SK-N-SH (cell line): ENCODE measurements around the gene CNTNAP5. TPM values are rescaled to one million over a fixed set of nuclear protein-coding genes. Genes with fewer than 3 reads are reported as not detected.

Source experiments
- CTCF ChIA-PET: fragments of 300-600, 350-600 bp; formaldehyde crosslinking; extraction: SDS; loops from one replicate; lab custom pipeline; 2021; lab: Yijun Ruan, JAX
- POLR2A ChIA-PET: fragments of 350-600 bp; sonication (Branson Sonifier 250); formaldehyde crosslinking; extraction: SDS; loops from one replicate; lab custom pipeline; 2020; ENCODE audit warnings: antibody characterized with exemption, inconsistent platforms; lab: Yijun Ruan, JAX
- DNase-seq: peaks from one replicate; pipeline ENCODE4 v3.0.0; 2012
- H2AFZ ChIP-seq: fragments of 200-600 bp; sonication (generic); 2 replicates; pipeline ENCODE4 v1.8.1; 2016; ENCODE audit warnings: antibody characterized with exemption, mild to moderate bottlenecking, low read depth
- H3F3A ChIP-seq: fragments of 200-600 bp; sonication (generic); replicated peaks from 2 replicates; pipeline ENCODE3; 2016; ENCODE audit warnings: antibody characterized with exemption, mild to moderate bottlenecking; ENCODE audit not compliant: insufficient read depth
- H3K27ac ChIP-seq, 2 experiments: fragments of 200-500 bp in 1 of 2; fragments of 200-600 bp in 1 of 2; sonication (Bioruptor generic) in 1 of 2; sonication (generic), shearing (Covaris generic) in 1 of 2; 2 replicates each; pipeline versions ENCODE4 v1.5.1 to v1.6.1; 2014 to 2016; ENCODE audit warnings: low read depth in 2 of 2, inconsistent platforms in 1 of 2, low read length in 1 of 2, mild to moderate bottlenecking in 1 of 2, mixed read lengths in 1 of 2
- H3K27me3 ChIP-seq: fragments of 200-600 bp; sonication (generic), shearing (Covaris generic); 2 replicates; pipeline ENCODE4 v1.6.1; 2016; ENCODE audit warnings: mixed run types; ENCODE audit not compliant: insufficient read depth
- H3K36me3 ChIP-seq, 2 experiments: fragments of 200-500 bp in 1 of 2; fragments of 200-600 bp in 1 of 2; sonication (Bioruptor generic) in 1 of 2; sonication (generic) in 1 of 2; replicated peaks in 1 of 2; 2 replicates each; pipeline versions ENCODE3 to v1.5.1; 2014 to 2016; ENCODE audit warnings: low read length in 1 of 2, mild to moderate bottlenecking in 1 of 2; ENCODE audit not compliant: insufficient read depth in 2 of 2, control insufficient read depth in 1 of 2
- H3K4me1 ChIP-seq, 2 experiments: fragments of 200-500 bp in 1 of 2; fragments of 200-600 bp in 1 of 2; sonication (Bioruptor generic) in 1 of 2; sonication (generic), shearing (Covaris generic) in 1 of 2; 2 replicates each; pipeline versions ENCODE4 v1.5.1 to v1.6.1; 2014 to 2016; ENCODE audit warnings: low read depth in 1 of 2, low read length in 1 of 2, mixed run types in 1 of 2; ENCODE audit not compliant: insufficient read depth in 2 of 2, control insufficient read depth in 1 of 2
- H3K4me2 ChIP-seq: fragments of 200-600 bp; sonication (generic), shearing (Covaris generic); 2 replicates; pipeline ENCODE4 v1.6.1; 2017; ENCODE audit warnings: mixed run types
- H3K4me3 ChIP-seq, 2 experiments: fragments of 200-500 bp in 1 of 2; fragments of 200-600 bp in 1 of 2; sonication (Bioruptor generic) in 1 of 2; sonication (generic), shearing (Covaris generic) in 1 of 2; 2 replicates each; pipeline versions ENCODE4 v1.5.1 to v1.8.1; 2014 to 2016; ENCODE audit warnings: low read depth in 2 of 2, inconsistent platforms in 1 of 2, low read length in 1 of 2, mild to moderate bottlenecking in 1 of 2, mixed read lengths in 1 of 2, moderate library complexity in 1 of 2
- H3K79me2 ChIP-seq: fragments of 200-600 bp; sonication (generic); 2 replicates; pipeline ENCODE4 v1.8.1; 2017; ENCODE audit warnings: mild to moderate bottlenecking; ENCODE audit not compliant: insufficient read depth
- H3K9ac ChIP-seq: fragments of 200-600 bp; sonication (generic); 2 replicates; pipeline ENCODE4 v1.6.1; 2017; ENCODE audit warnings: mixed run types
- H3K9me2 ChIP-seq: fragments of 200-600 bp; sonication (generic); 2 replicates; pipeline ENCODE4 v1.6.1; 2017; ENCODE audit warnings: mixed run types
- H3K9me3 ChIP-seq: fragments of 200-600 bp; sonication (generic); 2 replicates; pipeline ENCODE4 v1.6.1; 2017; ENCODE audit warnings: mixed run types, mild to moderate bottlenecking, moderate library complexity
- H4K20me1 ChIP-seq: fragments of 200-600 bp; sonication (generic); 2 replicates; pipeline ENCODE4 v1.6.1; 2017; ENCODE audit warnings: mild to moderate bottlenecking, mixed run types; ENCODE audit not compliant: insufficient read depth
- CHD2 ChIP-seq: fragments of 150-350 bp; IDR thresholded peaks from 2 replicates; pipeline ENCODE4 v1.6.1; 2018; ENCODE audit warnings: low read length; ENCODE audit not compliant: partially characterized antibody
- CTCF ChIP-seq: fragments of 200-600 bp; sonication (generic); IDR thresholded peaks from 2 replicates; pipeline ENCODE4 v1.6.1; 2017; ENCODE audit warnings: antibody characterized with exemption, mild to moderate bottlenecking, moderate library complexity
- ELF1 ChIP-seq: IDR thresholded peaks from 2 replicates; pipeline ENCODE4 v1.4.0; 2012
- FOSL2 ChIP-seq: IDR thresholded peaks from 2 replicates; pipeline ENCODE4 v1.4.0; 2012; ENCODE audit warnings: low read depth, mild to moderate bottlenecking, moderate library complexity, borderline replicate concordance
- IRF3 ChIP-seq: fragments of 150-350 bp; IDR thresholded peaks from 2 replicates; pipeline ENCODE4 v1.6.1; 2016; ENCODE audit warnings: mild to moderate bottlenecking, low read depth, low read length
- JUND ChIP-seq: IDR thresholded peaks from 2 replicates; pipeline ENCODE4 v1.4.0; 2012
- RCOR1 ChIP-seq: fragments of 150-350 bp; IDR thresholded peaks from 2 replicates; pipeline ENCODE4 v1.6.1; 2017; ENCODE audit warnings: antibody characterized with exemption, low read length
- RXRA ChIP-seq: IDR thresholded peaks from 2 replicates; pipeline ENCODE4 v1.4.0; 2012; ENCODE audit warnings: low read depth, mild to moderate bottlenecking, borderline replicate concordance
- SMC3 ChIP-seq: IDR thresholded peaks from 2 replicates; pipeline ENCODE4 v1.6.1; 2012; ENCODE audit warnings: low read depth, low read length, improper control_type of control experiment
- TAF1 ChIP-seq: IDR thresholded peaks from 2 replicates; pipeline ENCODE4 v1.6.1; 2012; ENCODE audit warnings: low read depth, mild to moderate bottlenecking, low read length, moderate library complexity, borderline replicate concordance
- TEAD4 ChIP-seq: IDR thresholded peaks from 2 replicates; pipeline ENCODE4 v1.4.0; 2012; ENCODE audit warnings: mild to moderate bottlenecking, borderline replicate concordance; ENCODE audit not compliant: insufficient read depth
- USF1 ChIP-seq: IDR thresholded peaks from 2 replicates; pipeline ENCODE4 v1.4.0; 2012; ENCODE audit warnings: low read depth, borderline replicate concordance
- ZBTB33 ChIP-seq: IDR thresholded peaks from 2 replicates; pipeline ENCODE4 v1.4.0; 2012; ENCODE audit warnings: low read depth, borderline replicate concordance
- WGBS: methylation state at CpG from one replicate; pipeline ENCODE4 v1.1.6; 2017; ENCODE audit warnings: low lambda C conversion rate; 5-methylcytosine and 5-hydroxymethylcytosine counted together
- polyA plus RNA-seq, 3 experiments: library from polyadenylated mRNA; depleted of rRNA; stranded (reverse); fragments of >200 nt; gene quantifications; 2 replicates each; pipeline ENCODE4 v1.2.3, GENCODE V29; 2012
- TF ChIP-seq, protein P1 (sequence below): IDR thresholded peaks from 2 replicates; pipeline ENCODE4 v1.4.0; 2012; ENCODE audit warnings: low read depth

The CNTNAP5 gene
- polyA plus RNA-seq, 1 of the 3 experiments (the other 2 are of a cell fraction), result 0.08 TPM

GRCh38 chr2:124250433-124250832, 225.3 kb downstream of the CNTNAP5 start:
- no peak overlapping the region for H2AFZ ChIP-seq
- H3K4me3 ChIP-seq, result no peak overlapping the region
- H3K27ac ChIP-seq, result no peak overlapping the region
- ChIA-PET POLR2A (no interaction called here), CTCF (no interaction called here)
- DNase-seq, result no peak
- no peaks in the 10 kb centered on the region for H3K27me3 ChIP-seq
- no peaks in the 10 kb centered on the region for H3F3A ChIP-seq
- H3K9me3 ChIP-seq, result no peaks in the 10 kb centered on the region
- H4K20me1 ChIP-seq, result no peaks in the 10 kb centered on the region
- H3K4me2 ChIP-seq, result no peak overlapping the region
- WGBS, result 10% methylated on average over 2 of the region's 2 CpGs
- H3K79me2 ChIP-seq, result no peaks in the 10 kb centered on the region
- H3K36me3 ChIP-seq, result no peaks in the 10 kb centered on the region
- no peaks in the 10 kb centered on the region; a peak in 1 of 4 replicates for H3K4me1 ChIP-seq
- TF ChIP-seq IRF3, result no peak
- TF ChIP-seq USF1, result no peak
- TF ChIP-seq JUND, result no peak
- TF ChIP-seq TAF1, result no peak
- TF ChIP-seq SMC3, result no peak
- no peak for TF ChIP-seq RCOR1
- no peak for TF ChIP-seq FOSL2
- TF ChIP-seq ZBTB33, result no peak
- TF ChIP-seq ELF1, result no peak
- TF ChIP-seq RXRA, result no peak
- no peak for TF ChIP-seq CHD2
- TF ChIP-seq TEAD4, result no peak
- TF ChIP-seq, protein P1, sequence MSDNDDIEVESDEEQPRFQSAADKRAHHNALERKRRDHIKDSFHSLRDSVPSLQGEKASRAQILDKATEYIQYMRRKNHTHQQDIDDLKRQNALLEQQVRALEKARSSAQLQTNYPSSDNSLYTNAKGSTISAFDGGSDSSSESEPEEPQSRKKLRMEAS, result no peak
- no peak for TF ChIP-seq CTCF
- TF ChIP-seq, all 33 proteins: peak for 0
- Histone ChIP-seq H3K9ac (no peak overlapping the region), H3K9me2 (no peaks in the 10 kb centered on the region)
